ENCODE measurements around the gene GBE1. TPM values are rescaled to one million over a fixed set of nuclear protein-coding genes. Genes with fewer than 3 reads are reported as not detected.

Gene GBE1
- polyA plus RNA-seq, 3 donors, result 7.7 to 21.7 (median 19.1) TPM

DNA sequence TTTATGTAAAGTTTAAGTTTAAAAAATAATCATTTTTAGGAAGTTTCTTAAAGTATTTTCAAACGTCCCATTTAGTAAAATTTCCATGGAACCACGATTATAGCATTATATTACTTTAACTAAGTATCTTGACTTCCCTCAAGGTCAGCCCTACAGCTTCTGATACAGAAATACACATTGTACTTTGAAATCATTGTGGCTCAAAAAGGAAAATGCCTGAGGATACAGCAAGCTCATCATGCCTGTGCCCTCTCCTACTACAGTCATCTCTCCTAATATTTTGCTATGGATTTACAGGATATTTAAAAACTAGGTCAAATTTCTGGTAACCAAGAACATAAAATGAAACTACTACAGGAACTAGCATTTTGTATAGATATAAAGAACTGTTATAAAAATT is 51.8 kb downstream of the GBE1 start:
- peaks cover 0 to 2% (median 0%) of the 10 kb centered on the region in 7 donors for H3K9me3 Mint-ChIP-seq
- H3K27me3 Mint-ChIP-seq (ENCODE audit: low read depth in 3 of 3), result no peaks in the 10 kb centered on the region
- H3K4me3 Mint-ChIP-seq, result no peak overlapping the region
- Histone ChIP-seq H4K20me1 (ENCODE audit: insufficient read depth, low read length) (no peaks in the 10 kb centered on the region), H3K9me3 (replicated peaks in 1 of 2; ENCODE audit: control insufficient read depth in 1 of 2, insufficient read depth in 1 of 2, low read length in 2 of 2) (no peaks in the 10 kb centered on the region), H3K4me1 (ENCODE audit: control insufficient read depth in 1 of 2, insufficient read depth in 2 of 2, low read length in 2 of 2) (peaks cover 7 to 16% of the 10 kb centered on the region in 2 donors), H3K27ac (ENCODE audit: low read depth in 1 of 2, low read length in 2 of 2) (no peak overlapping the region), H3K9ac (ENCODE audit: insufficient read depth, low read length, poor library complexity, severe bottlenecking) (no peak overlapping the region), H3K27me3 (ENCODE audit: control insufficient read depth in 2 of 2, insufficient read depth in 2 of 2, low read length in 2 of 2) (no peaks in the 10 kb centered on the region), H3K79me2 (ENCODE audit: insufficient read depth, low read length) (peaks cover 4% of the 10 kb centered on the region), H3K4me3 (replicated peaks in 1 of 3; ENCODE audit: low read depth in 2 of 3, low read length in 3 of 3) (no peak overlapping the region), H3K36me3 (replicated peaks in 1 of 2; ENCODE audit: control insufficient read depth in 1 of 2, insufficient read depth in 2 of 2, low read length in 2 of 2) (no peaks in the 10 kb centered on the region), H2AFZ (ENCODE audit: insufficient read depth, low read depth, low read length, poor library complexity, severe bottlenecking) (no peak overlapping the region), H3K4me2 (replicated peaks; ENCODE audit: extremely low read depth, low read length, poor library complexity, severe bottlenecking) (no peak overlapping the region)
- no peak for TF ChIP-seq CTCF (IDR thresholded peaks at IDR 0.05)
- H3K36me3 Mint-ChIP-seq, result peaks cover 0 to 6% of the 10 kb centered on the region in 2 donors
- no peak for DNase-seq
- WGBS (ENCODE audit: insufficient coverage), result 100% methylated on average over 1 of the region's 2 CpGs
- intact Hi-C loops (cut with micrococcal nuclease), result no loop called here
- no peak overlapping the region for H3K27ac Mint-ChIP-seq
- peaks cover 24% of the 10 kb centered on the region for H3K4me1 Mint-ChIP-seq

DNA sequence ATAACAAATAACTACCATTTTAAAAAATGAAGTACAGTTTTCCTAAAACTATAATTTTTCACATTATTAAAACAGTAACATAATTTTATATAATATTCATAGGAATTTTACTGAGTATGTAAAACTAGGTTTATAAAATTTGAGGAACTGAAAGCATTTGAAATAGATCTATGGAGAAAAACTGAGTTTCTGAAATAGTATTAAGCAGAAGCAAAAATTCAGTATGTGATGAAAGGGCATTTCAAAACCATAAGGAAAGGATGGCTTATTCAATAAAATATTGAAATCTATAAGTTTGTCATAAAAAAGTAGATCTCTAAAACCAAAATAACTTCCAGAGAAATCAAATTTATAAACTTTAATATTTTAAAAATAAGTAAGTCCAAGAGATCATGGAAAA is 53.4 kb downstream of the GBE1 start:
- H4K20me1 ChIP-seq (ENCODE audit: insufficient read depth, low read length), result no peaks in the 10 kb centered on the region
- DNase-seq, result peak in 1 of 3 donors; percentile 16
- H3K9me3 Mint-ChIP-seq, result peaks cover 0 to 2% (median 0%) of the 10 kb centered on the region in 7 donors
- H3K36me3 ChIP-seq (replicated peaks in 1 of 2; ENCODE audit: control insufficient read depth in 1 of 2, insufficient read depth in 2 of 2, low read length in 2 of 2), result no peaks in the 10 kb centered on the region
- peaks cover 24% of the 10 kb centered on the region for H3K4me1 Mint-ChIP-seq
- H3K9me3 ChIP-seq (replicated peaks in 1 of 2; ENCODE audit: control insufficient read depth in 1 of 2, insufficient read depth in 1 of 2, low read length in 2 of 2), result no peaks in the 10 kb centered on the region
- no peak overlapping the region for H3K9ac ChIP-seq (ENCODE audit: insufficient read depth, low read length, poor library complexity, severe bottlenecking)
- no peak overlapping the region for H2AFZ ChIP-seq (ENCODE audit: insufficient read depth, low read depth, low read length, poor library complexity, severe bottlenecking)
- intact Hi-C loops (cut with micrococcal nuclease), result no loop called here
- H3K4me1 ChIP-seq (ENCODE audit: control insufficient read depth in 1 of 2, insufficient read depth in 2 of 2, low read length in 2 of 2), result peaks cover 7 to 16% of the 10 kb centered on the region in 2 donors
- H3K4me3 ChIP-seq (replicated peaks in 1 of 3; ENCODE audit: low read depth in 2 of 3, low read length in 3 of 3), result no peak overlapping the region
- TF ChIP-seq CTCF (IDR thresholded peaks at IDR 0.05), result no peak
- H3K79me2 ChIP-seq (ENCODE audit: insufficient read depth, low read length), result peaks cover 4% of the 10 kb centered on the region
- H3K4me2 ChIP-seq (replicated peaks; ENCODE audit: extremely low read depth, low read length, poor library complexity, severe bottlenecking), result peak overlapping the region; percentile 29
- no peak overlapping the region for H3K4me3 Mint-ChIP-seq
- H3K27me3 ChIP-seq (ENCODE audit: control insufficient read depth in 2 of 2, insufficient read depth in 2 of 2, low read length in 2 of 2), result no peaks in the 10 kb centered on the region
- peak overlapping the region in 1 of 2 donors; percentile 49 for H3K27ac ChIP-seq (ENCODE audit: low read depth in 1 of 2, low read length in 2 of 2)
- peak overlapping the region in 1 of 7 donors; percentile 60 for H3K27ac Mint-ChIP-seq
- peaks cover 4 to 11% of the 10 kb centered on the region in 2 donors for H3K36me3 Mint-ChIP-seq
- H3K27me3 Mint-ChIP-seq (ENCODE audit: low read depth in 3 of 3), result no peaks in the 10 kb centered on the region

Measured in CD14-positive monocyte (primary cell).